ENCODE measurements around the gene CPPED1. TPM values are rescaled to one million over a fixed set of nuclear protein-coding genes. Genes with fewer than 3 reads are reported as not detected.

CPPED1 gene
- total and polyA plus RNA-seq, 4 donors: 10.4 to 29.1 (median 23.0) TPM

DNA sequence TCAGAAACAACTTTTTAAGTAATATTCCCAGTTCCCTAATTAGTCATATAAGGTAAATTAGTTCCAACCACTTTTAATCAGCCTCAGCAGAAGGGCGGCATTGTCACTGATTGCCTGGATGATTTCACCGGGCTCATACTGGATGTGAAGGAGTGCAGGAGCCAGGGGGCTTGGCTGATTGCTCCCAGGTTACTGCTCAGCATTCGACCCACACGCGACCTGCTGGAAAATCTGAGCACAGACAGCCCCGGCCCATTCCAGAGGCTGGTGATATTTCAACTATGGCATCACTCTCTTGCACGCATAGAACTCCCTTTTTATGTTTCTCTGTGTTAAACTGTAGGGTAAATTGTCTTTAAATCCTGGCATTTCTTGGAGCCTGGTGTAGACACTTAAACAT lies 34.2 kb downstream of the CPPED1 start:
- Histone ChIP-seq H3K4me1 (ENCODE audit: control insufficient read depth in 4 of 4, insufficient read depth in 4 of 4, low read length in 3 of 4) (peaks cover 1 to 9% (median 7%) of the 10 kb centered on the region in 4 donors), H3K4me3 (ENCODE audit: low read depth in 1 of 3, low read length in 3 of 3) (no peak overlapping the region), H3K9ac (ENCODE audit: low read depth in 1 of 2, low read length in 2 of 2) (no peak overlapping the region), H3K27ac (ENCODE audit: low read depth in 1 of 2, low read length in 2 of 2) (no peak overlapping the region), H3K36me3 (ENCODE audit: control insufficient read depth in 4 of 4, insufficient read depth in 3 of 4, low read depth in 1 of 4, low read length in 3 of 4) (peaks cover 0 to 2% (median 0%) of the 10 kb centered on the region in 4 donors), H3K27me3 (ENCODE audit: control insufficient read depth in 4 of 4, insufficient read depth in 4 of 4, low read length in 3 of 4) (no peaks in the 10 kb centered on the region), H3K9me3 (ENCODE audit: control insufficient read depth in 4 of 4, low read length in 3 of 4) (no peaks in the 10 kb centered on the region)
- TF ChIP-seq, protein P1, sequence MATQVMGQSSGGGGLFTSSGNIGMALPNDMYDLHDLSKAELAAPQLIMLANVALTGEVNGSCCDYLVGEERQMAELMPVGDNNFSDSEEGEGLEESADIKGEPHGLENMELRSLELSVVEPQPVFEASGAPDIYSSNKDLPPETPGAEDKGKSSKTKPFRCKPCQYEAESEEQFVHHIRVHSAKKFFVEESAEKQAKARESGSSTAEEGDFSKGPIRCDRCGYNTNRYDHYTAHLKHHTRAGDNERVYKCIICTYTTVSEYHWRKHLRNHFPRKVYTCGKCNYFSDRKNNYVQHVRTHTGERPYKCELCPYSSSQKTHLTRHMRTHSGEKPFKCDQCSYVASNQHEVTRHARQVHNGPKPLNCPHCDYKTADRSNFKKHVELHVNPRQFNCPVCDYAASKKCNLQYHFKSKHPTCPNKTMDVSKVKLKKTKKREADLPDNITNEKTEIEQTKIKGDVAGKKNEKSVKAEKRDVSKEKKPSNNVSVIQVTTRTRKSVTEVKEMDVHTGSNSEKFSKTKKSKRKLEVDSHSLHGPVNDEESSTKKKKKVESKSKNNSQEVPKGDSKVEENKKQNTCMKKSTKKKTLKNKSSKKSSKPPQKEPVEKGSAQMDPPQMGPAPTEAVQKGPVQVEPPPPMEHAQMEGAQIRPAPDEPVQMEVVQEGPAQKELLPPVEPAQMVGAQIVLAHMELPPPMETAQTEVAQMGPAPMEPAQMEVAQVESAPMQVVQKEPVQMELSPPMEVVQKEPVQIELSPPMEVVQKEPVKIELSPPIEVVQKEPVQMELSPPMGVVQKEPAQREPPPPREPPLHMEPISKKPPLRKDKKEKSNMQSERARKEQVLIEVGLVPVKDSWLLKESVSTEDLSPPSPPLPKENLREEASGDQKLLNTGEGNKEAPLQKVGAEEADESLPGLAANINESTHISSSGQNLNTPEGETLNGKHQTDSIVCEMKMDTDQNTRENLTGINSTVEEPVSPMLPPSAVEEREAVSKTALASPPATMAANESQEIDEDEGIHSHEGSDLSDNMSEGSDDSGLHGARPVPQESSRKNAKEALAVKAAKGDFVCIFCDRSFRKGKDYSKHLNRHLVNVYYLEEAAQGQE (IDR thresholded peaks at IDR 0.05): no peak
- TF ChIP-seq NR2F2 (IDR thresholded peaks at IDR 0.05) (no peak), RAD21 (IDR thresholded peaks at IDR 0.05) (no peak), EGR1 (IDR thresholded peaks at IDR 0.05; ENCODE audit: low read depth in 2 of 2) (no peak), MAX (IDR thresholded peaks at IDR 0.05) (no peak), HNF4G (IDR thresholded peaks at IDR 0.05) (no peak), FOXA1 (IDR thresholded peaks at IDR 0.05) (no peak), TAF1 (conservative IDR thresholded peaks at IDR 0.05) (no peak), FOXA2 (IDR thresholded peaks at IDR 0.05) (no peak), YY1 (IDR thresholded peaks at IDR 0.05) (no peak), RXRA (IDR thresholded peaks at IDR 0.05) (no peak), GABPA (IDR thresholded peaks at IDR 0.05 in 1 of 2, conservative IDR thresholded peaks at IDR 0.05 in 1 of 2) (no peak), SP1 (IDR thresholded peaks at IDR 0.05) (no peak), JUND (IDR thresholded peaks at IDR 0.05) (no peak), CTCF (IDR thresholded peaks at IDR 0.05; ENCODE audit: low read depth, low read length, missing input control) (no peak)
- TF ChIP-seq, protein P2, sequence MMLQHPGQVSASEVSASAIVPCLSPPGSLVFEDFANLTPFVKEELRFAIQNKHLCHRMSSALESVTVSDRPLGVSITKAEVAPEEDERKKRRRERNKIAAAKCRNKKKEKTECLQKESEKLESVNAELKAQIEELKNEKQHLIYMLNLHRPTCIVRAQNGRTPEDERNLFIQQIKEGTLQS (IDR thresholded peaks at IDR 0.05): no peak
- TF ChIP-seq, protein P3, sequence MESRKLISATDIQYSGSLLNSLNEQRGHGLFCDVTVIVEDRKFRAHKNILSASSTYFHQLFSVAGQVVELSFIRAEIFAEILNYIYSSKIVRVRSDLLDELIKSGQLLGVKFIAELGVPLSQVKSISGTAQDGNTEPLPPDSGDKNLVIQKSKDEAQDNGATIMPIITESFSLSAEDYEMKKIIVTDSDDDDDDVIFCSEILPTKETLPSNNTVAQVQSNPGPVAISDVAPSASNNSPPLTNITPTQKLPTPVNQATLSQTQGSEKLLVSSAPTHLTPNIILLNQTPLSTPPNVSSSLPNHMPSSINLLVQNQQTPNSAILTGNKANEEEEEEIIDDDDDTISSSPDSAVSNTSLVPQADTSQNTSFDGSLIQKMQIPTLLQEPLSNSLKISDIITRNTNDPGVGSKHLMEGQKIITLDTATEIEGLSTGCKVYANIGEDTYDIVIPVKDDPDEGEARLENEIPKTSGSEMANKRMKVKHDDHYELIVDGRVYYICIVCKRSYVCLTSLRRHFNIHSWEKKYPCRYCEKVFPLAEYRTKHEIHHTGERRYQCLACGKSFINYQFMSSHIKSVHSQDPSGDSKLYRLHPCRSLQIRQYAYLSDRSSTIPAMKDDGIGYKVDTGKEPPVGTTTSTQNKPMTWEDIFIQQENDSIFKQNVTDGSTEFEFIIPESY (IDR thresholded peaks at IDR 0.05): no peak
- no peak for DNase-seq (ENCODE audit: low spot score)
- WGBS: 93% methylated on average over 7 of the region's 7 CpGs
